PFSK-1 (cell line): ENCODE measurements around the gene METTL18.

Source experiments
- FOXP2 ChIP-seq: optimal IDR thresholded peaks from 2 replicates; pipeline ENCODE3; 2011; ENCODE audit warnings: borderline replicate concordance, control low read depth, inconsistent platforms; ENCODE audit not compliant: insufficient read depth; ENCODE audit errors: extremely low read length, extremely low read depth
- POLR2AphosphoS5 ChIP-seq: IDR thresholded peaks from 2 replicates; pipeline ENCODE4 v1.6.1; 2012; ENCODE audit warnings: low read depth, mild to moderate bottlenecking, control low read depth, low read length, moderate library complexity
- SIN3A ChIP-seq: IDR thresholded peaks from 2 replicates; pipeline ENCODE4 v1.6.1; 2012; ENCODE audit warnings: mild to moderate bottlenecking, low read length, moderate library complexity, borderline replicate concordance; ENCODE audit not compliant: insufficient read depth
- TAF1 ChIP-seq: IDR thresholded peaks from 2 replicates; pipeline ENCODE4 v1.6.1; 2012; ENCODE audit warnings: low read length, control low read depth, borderline replicate concordance; ENCODE audit not compliant: insufficient read depth
- TF ChIP-seq, protein P1 (sequence below), 2 experiments: IDR thresholded peaks; 2 replicates each; pipeline versions ENCODE4 v1.6.1 to v1.8.0; 2011 to 2012; ENCODE audit warnings: low read depth in 2 of 2, low read length in 2 of 2, control low read depth in 1 of 2, inconsistent platforms in 1 of 2, mild to moderate bottlenecking in 1 of 2, moderate library complexity in 1 of 2; ENCODE audit not compliant: insufficient read depth in 1 of 2

Gene METTL18

GRCh38 chr1:169779970-169780369 is 14.7 kb downstream of the METTL18 start:
- TF ChIP-seq, protein P1, sequence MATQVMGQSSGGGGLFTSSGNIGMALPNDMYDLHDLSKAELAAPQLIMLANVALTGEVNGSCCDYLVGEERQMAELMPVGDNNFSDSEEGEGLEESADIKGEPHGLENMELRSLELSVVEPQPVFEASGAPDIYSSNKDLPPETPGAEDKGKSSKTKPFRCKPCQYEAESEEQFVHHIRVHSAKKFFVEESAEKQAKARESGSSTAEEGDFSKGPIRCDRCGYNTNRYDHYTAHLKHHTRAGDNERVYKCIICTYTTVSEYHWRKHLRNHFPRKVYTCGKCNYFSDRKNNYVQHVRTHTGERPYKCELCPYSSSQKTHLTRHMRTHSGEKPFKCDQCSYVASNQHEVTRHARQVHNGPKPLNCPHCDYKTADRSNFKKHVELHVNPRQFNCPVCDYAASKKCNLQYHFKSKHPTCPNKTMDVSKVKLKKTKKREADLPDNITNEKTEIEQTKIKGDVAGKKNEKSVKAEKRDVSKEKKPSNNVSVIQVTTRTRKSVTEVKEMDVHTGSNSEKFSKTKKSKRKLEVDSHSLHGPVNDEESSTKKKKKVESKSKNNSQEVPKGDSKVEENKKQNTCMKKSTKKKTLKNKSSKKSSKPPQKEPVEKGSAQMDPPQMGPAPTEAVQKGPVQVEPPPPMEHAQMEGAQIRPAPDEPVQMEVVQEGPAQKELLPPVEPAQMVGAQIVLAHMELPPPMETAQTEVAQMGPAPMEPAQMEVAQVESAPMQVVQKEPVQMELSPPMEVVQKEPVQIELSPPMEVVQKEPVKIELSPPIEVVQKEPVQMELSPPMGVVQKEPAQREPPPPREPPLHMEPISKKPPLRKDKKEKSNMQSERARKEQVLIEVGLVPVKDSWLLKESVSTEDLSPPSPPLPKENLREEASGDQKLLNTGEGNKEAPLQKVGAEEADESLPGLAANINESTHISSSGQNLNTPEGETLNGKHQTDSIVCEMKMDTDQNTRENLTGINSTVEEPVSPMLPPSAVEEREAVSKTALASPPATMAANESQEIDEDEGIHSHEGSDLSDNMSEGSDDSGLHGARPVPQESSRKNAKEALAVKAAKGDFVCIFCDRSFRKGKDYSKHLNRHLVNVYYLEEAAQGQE (IDR thresholded peaks at IDR 0.05; ENCODE audit: insufficient read depth in 1 of 2, low read depth in 2 of 2, low read length in 2 of 2): no peak
- TF ChIP-seq SIN3A (no peak), TAF1 (no peak), POLR2AphosphoS5 (no peak), FOXP2 (no peak)

DNA sequence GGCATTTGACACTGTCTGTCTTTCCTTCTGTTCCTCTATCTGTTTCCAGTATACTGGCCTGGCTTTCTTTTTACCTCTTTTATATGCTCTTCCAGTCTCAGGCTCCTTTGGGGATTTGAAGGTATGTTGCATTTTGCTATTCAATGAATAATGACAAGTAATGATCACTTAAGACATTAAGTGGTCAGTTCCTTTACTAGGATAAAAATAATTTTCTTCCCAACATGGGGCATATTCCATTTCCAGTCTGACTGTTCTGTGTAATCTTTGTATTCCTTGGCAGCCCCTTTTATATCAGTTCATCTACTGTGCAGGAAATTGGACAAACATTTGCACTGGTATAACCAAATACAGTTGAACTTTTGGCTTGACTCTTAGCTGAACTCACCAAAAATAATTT is 15.6 kb downstream of the METTL18 start:
- no peak for TF ChIP-seq TAF1
- no peak for TF ChIP-seq FOXP2
- no peak for TF ChIP-seq SIN3A
- TF ChIP-seq, protein P1 (IDR thresholded peaks at IDR 0.05; ENCODE audit: insufficient read depth in 1 of 2, low read depth in 2 of 2, low read length in 2 of 2): no peak
- TF ChIP-seq POLR2AphosphoS5: no peak

DNA sequence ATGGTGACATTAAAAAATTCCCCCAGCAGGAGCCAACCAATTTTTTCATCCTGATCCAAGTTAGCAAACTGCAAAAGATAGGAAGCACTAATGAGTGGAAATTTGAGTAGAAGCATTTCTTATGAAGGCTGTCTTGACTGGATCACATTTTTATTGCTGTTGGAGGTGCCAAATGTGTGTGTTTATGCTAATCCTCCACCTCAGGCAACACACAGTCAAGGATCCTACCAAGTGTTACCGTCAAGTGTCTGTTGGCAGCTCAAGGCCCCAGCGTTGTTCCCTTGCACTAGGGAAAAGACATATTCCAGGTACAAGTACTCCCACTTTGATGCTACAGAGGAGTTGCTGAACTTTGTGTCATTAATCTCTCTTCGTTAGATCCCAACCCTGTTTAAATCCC is 18.3 kb downstream of the METTL18 start:
- no peak for TF ChIP-seq POLR2AphosphoS5
- TF ChIP-seq SIN3A: no peak
- no peak for TF ChIP-seq FOXP2
- TF ChIP-seq, protein P1 (IDR thresholded peaks at IDR 0.05; ENCODE audit: insufficient read depth in 1 of 2, low read depth in 2 of 2, low read length in 2 of 2): no peak
- no peak for TF ChIP-seq TAF1

DNA sequence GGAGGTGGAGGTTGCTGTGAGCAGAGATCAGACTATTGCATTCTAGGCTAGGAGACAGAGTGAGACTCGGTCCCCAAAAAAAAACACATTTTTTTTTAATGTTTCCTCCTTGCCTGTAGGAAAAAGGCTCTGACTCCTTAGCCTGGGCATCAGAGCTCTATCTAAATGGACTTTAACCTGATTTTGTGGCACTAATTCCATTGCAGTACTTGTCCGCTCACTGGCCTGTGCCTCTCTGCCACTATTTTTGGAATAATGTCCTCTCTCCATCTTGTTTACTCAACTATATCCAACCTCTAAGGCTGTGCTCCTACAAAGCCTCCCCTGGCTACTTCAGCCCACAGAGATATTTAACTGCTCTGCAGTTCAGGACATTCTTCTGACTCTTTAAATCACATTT is 26.5 kb downstream of the METTL18 start:
- TF ChIP-seq, protein P1 (IDR thresholded peaks at IDR 0.05; ENCODE audit: insufficient read depth in 1 of 2, low read depth in 2 of 2, low read length in 2 of 2): no peak
- TF ChIP-seq POLR2AphosphoS5: no peak
- no peak for TF ChIP-seq FOXP2
- no peak for TF ChIP-seq SIN3A
- TF ChIP-seq TAF1: no peak
